ENCODE results near the gene TENM4. TPM values are rescaled to one million over a fixed set of nuclear protein-coding genes. Genes with fewer than 3 reads are reported as not detected.

The TENM4 gene
- total RNA-seq, 1 donor from 2014 or later = 11.9 TPM

DNA sequence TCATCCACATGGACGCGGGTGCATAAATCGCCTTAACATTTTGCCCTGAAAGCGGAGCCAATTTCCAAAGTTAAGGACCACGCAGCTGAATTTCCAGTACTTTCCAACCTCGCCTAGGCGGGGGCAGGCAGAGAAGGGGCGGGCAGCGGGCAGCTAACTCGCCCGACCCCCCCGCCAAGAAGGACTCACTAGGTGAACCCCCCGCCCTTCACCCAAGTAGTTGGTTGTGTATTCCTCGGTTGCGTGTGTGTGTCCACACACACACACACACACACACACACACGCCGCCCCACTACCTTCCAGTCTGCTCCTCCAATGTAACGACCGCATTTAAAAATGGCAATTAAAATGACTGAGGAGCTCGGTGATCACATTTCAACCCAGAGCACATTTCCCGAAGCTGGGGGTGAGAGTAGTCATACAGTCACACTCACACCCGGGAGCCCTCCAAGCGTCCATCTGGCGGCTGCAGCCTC, 1.4 kb downstream of the TENM4 start:
- intact Hi-C loops (cut with DNase I) = loop anchor here (5.0 to 10.0 kb wide), 5 partner anchors 197 to 742 kb away; no protein-coding TSS in a partner anchor
- Histone ChIP-seq H3K36me3 (no peaks in the 10 kb centered on the region), H3K4me1 (peaks cover 0 to 8% of the 10 kb centered on the region in 2 donors), H3K27ac (peak overlapping the region; percentile 87 to 89), H3K4me3 (peak overlapping the region; percentile 71 to 73), H3K9me3 (no peaks in the 10 kb centered on the region), H3K27me3 (no peaks in the 10 kb centered on the region)
- DNase-seq (ENCODE audit: low spot score in 2 of 2) = no peak
- TF ChIP-seq, protein P1, sequence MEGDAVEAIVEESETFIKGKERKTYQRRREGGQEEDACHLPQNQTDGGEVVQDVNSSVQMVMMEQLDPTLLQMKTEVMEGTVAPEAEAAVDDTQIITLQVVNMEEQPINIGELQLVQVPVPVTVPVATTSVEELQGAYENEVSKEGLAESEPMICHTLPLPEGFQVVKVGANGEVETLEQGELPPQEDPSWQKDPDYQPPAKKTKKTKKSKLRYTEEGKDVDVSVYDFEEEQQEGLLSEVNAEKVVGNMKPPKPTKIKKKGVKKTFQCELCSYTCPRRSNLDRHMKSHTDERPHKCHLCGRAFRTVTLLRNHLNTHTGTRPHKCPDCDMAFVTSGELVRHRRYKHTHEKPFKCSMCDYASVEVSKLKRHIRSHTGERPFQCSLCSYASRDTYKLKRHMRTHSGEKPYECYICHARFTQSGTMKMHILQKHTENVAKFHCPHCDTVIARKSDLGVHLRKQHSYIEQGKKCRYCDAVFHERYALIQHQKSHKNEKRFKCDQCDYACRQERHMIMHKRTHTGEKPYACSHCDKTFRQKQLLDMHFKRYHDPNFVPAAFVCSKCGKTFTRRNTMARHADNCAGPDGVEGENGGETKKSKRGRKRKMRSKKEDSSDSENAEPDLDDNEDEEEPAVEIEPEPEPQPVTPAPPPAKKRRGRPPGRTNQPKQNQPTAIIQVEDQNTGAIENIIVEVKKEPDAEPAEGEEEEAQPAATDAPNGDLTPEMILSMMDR (IDR thresholded peaks at IDR 0.05) = no peak

DNA sequence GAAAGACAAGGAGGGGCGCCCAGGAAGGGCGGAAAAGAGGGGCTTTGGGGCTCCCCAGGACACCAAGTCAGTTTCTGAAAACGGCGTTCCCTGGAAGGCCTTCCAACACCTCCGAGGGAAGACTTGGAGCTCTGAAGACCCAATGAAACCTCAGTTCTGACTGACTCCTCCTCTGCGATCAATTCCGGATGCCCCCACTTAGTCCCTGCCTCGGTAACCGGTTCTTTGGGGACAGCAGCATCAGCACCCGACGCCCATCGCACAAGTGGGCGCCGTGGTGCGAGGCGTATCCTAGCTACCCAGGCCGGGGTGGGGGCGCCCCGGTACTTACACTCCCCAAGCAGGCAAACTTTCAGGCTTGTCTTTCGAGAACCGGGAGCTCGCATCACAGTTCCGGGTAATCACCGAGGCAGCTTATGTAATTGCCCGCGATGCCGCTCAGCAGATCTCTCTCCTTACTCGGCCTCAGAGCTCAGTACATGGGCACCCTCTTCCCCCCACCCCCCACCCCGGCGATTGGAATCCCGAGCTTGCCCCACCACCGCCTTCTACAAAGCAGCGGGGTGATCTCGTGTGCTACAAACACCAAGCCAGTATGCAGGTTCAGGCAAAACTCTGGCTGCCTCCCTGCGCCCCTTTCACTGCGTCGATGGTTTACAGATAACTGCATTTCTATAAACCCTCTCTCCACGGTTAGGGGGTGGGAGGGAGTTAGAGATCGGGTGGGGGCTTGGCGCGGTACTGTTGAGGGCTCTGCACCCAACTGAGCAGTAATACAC, 2.0 kb downstream of the TENM4 start:
- Histone ChIP-seq H3K9me3 (no peaks in the 10 kb centered on the region), H3K4me3 (peak overlapping the region; percentile 71 to 73), H3K36me3 (no peaks in the 10 kb centered on the region), H3K27ac (peak overlapping the region; percentile 87 to 89), H3K27me3 (no peaks in the 10 kb centered on the region), H3K4me1 (peaks cover 0 to 8% of the 10 kb centered on the region in 2 donors)
- intact Hi-C loops (cut with DNase I) = loop anchor here (5.0 to 10.0 kb wide), 5 partner anchors 197 to 742 kb away; no protein-coding TSS in a partner anchor
- DNase-seq (ENCODE audit: low spot score in 2 of 2) = peak in 1 of 2 donors; percentile 64
- TF ChIP-seq, protein P1 (IDR thresholded peaks at IDR 0.05) = no peak

DNA sequence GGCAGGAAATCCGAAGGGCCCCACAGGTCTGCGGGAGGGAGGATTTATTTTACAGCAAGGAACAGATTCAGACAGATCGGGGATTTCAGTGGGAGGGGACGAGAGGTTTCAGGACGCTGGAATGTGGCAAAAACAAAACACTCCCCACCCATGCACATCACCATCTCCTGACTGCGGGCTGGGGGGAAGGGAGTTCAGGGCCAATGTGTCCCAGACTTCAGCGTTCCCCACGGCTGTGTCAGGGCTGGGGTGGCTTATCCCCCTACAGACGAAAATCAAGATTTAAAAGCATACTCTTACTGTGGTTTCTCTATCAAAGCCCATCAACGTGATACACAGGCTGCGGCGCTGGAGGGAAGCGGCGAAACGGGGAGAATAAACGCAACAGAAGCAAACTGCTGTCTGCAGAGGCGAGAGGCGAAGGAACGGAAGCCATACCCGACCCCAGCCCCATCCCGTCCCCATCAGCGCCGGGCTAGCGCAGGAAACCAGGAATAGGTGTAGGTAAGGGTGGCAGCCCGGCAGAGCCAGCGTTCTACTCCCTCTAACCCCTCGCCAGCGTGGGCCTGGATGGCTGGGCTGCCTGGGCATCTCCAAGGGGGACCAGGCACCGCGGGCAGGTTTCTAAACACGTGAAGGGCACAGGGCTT, 2.7 kb downstream of the TENM4 start:
- TF ChIP-seq, protein P1 (IDR thresholded peaks at IDR 0.05) = no peak
- peak in 1 of 2 donors; percentile 69 for DNase-seq (ENCODE audit: low spot score in 2 of 2)
- H3K4me1 ChIP-seq = peaks cover 0 to 8% of the 10 kb centered on the region in 2 donors

DNA sequence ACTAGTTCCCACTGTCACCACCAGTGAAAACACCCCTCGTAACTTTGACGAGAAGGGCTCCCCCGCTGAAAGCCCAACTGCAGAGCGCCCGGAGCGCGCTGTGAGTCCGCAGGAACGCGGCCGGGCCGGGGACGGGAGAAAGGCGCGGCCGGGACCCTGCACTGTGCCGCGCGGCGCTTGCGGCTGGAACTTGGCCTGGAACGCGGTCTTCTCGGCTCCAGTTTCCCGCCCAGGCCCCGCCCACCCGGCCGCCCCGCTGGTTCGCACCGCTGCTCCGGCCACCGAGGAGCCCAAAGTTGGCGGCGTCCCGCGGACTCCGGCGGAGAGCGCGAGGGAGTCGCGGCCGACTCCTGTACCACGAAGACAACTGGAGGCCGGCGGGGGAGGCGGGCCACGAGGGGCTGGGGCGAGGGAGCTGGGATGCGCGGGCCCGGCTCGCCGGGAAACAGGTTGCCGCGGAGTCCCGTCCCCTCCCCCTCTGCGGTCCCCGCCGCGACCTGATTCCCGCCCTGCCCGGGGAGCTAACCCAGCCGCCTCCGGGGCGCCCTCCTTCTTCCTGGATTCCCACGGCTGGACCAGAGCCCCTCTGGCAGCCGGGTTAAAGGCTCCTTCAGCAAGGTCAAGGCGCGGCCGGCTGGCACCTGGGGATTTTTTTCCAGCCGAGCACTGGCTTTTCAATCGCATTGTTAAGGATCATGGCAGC, 3.4 kb downstream of the TENM4 start:
- peak overlapping the region; percentile 87 to 89 for H3K27ac ChIP-seq
- H3K27me3 ChIP-seq = no peaks in the 10 kb centered on the region
- H3K4me1 ChIP-seq = peaks cover 0 to 8% of the 10 kb centered on the region in 2 donors
- DNase-seq (ENCODE audit: low spot score in 2 of 2) = peak in 1 of 2 donors; percentile 87
- H3K4me3 ChIP-seq = peak overlapping the region; percentile 71 to 73
- H3K36me3 ChIP-seq = no peaks in the 10 kb centered on the region
- no peaks in the 10 kb centered on the region for H3K9me3 ChIP-seq
- TF ChIP-seq, protein P1 (IDR thresholded peaks at IDR 0.05) = no peak
- intact Hi-C loops (cut with DNase I) = loop anchor here (5.0 to 10.0 kb wide), 5 partner anchors 195 to 740 kb away; no protein-coding TSS in a partner anchor

More for the DNA sequence above, 2.7 kb downstream of the TENM4 start:
- Histone ChIP-seq H3K36me3 (no peaks in the 10 kb centered on the region), H3K27me3 (no peaks in the 10 kb centered on the region), H3K9me3 (no peaks in the 10 kb centered on the region), H3K4me3 (peak overlapping the region; percentile 71 to 73), H3K27ac (peak overlapping the region; percentile 87 to 89)
- intact Hi-C loops (cut with DNase I) = loop anchor here (5.0 to 10.0 kb wide), 5 partner anchors 196 to 741 kb away; no protein-coding TSS in a partner anchor

DNA sequence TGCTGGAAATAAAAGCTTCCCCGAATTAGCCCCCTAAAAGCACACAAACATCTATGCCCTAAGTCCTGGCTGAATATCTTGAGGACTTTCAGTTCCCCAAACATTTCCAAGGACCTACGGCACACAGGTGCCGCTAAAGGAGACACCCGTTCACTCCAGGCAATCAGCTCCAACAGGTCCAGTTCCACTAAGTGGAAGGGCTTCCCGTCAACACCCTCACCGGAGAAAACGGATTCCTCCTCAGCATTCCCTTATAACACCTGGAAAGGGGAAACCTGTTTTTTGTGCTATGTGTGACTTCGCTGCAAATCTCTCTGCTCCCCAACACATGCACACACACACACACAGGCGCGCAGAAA, 3.9 kb downstream of the TENM4 start:
- DNase-seq (ENCODE audit: low spot score in 2 of 2) = no peak
- Histone ChIP-seq H3K36me3 (no peaks in the 10 kb centered on the region), H3K4me1 (peaks cover 0 to 11% of the 10 kb centered on the region in 2 donors), H3K27ac (peak overlapping the region; percentile 87 to 89), H3K27me3 (no peaks in the 10 kb centered on the region), H3K4me3 (peak overlapping the region; percentile 71 to 73), H3K9me3 (no peaks in the 10 kb centered on the region)
- TF ChIP-seq, protein P1 (IDR thresholded peaks at IDR 0.05) = no peak
- intact Hi-C loops (cut with DNase I) = loop anchor here (5.0 to 10.0 kb wide), 5 partner anchors 195 to 740 kb away; no protein-coding TSS in a partner anchor
